Aorta (tissue), 5 donors: ENCODE results near the gene SLIT3. TPM values are rescaled to one million over a fixed set of nuclear protein-coding genes. Genes with fewer than 3 reads are reported as not detected.

Experiments
- ATAC-seq: fragments of 200-7000 bp; cut with Tn5 transposase; one replicate; pipeline ENCODE4 v1.9.1; 2022; ENCODE audit warnings: moderate library complexity; ENCODE audit not compliant: low FRiP score
- DNase-seq, 2 donors: peaks; one replicate each; pipeline ENCODE4 v3.0.0-alpha.2; 2020
- H3K27ac ChIP-seq, 2 donors: one replicate each; pipeline ENCODE4 v1.5.1; 2013; ENCODE audit warnings: low read length in 2 of 2, mild to moderate bottlenecking in 2 of 2, moderate library complexity in 2 of 2, control low read depth in 1 of 2, inconsistent platforms in 1 of 2, low read depth in 1 of 2
- H3K27me3 ChIP-seq, 2 donors: one replicate each; pipeline ENCODE4 v1.6.1; 2013; ENCODE audit warnings: control low read depth in 1 of 2, low read length in 1 of 2, mild to moderate bottlenecking in 1 of 2, moderate library complexity in 1 of 2; ENCODE audit not compliant: insufficient read depth in 2 of 2, control insufficient read depth in 1 of 2
- H3K36me3 ChIP-seq, 2 donors: one replicate each; pipeline ENCODE4 v1.6.1; 2013; ENCODE audit warnings: control low read depth in 1 of 2, low read length in 1 of 2, mild to moderate bottlenecking in 1 of 2; ENCODE audit not compliant: insufficient read depth in 2 of 2, control insufficient read depth in 1 of 2
- H3K4me1 ChIP-seq, 2 donors: one replicate each; pipeline ENCODE4 v1.6.1; 2013; ENCODE audit warnings: low read length in 2 of 2, control low read depth in 1 of 2, mild to moderate bottlenecking in 1 of 2, moderate library complexity in 1 of 2; ENCODE audit not compliant: insufficient read depth in 2 of 2, control insufficient read depth in 1 of 2
- H3K4me3 ChIP-seq, 2 donors: one replicate each; pipeline ENCODE4 v1.5.1; 2013; ENCODE audit warnings: low read length in 2 of 2, control low read depth in 1 of 2, mild to moderate bottlenecking in 1 of 2
- H3K9me3 ChIP-seq: one replicate; pipeline ENCODE4 v1.6.1; 2013; ENCODE audit warnings: mild to moderate bottlenecking, low read length; ENCODE audit not compliant: control insufficient read depth
- WGBS, 2 donors: extraction: QIAGEN DNeasy Blood & Tissue Kit; methylation state at CpG; one replicate each; pipeline ENCODE4 v1.1.7; 2013; 5-methylcytosine and 5-hydroxymethylcytosine counted together
- intact Hi-C, 2 donors: fragments of 100-400 bp; cut with DNase I; formaldehyde crosslinking; loops; one replicate each; pipeline versions ENCODE4 v1.14.2 to v1.15.0; 2022
- polyA plus RNA-seq, 2 donors: library from polyadenylated mRNA; stranded (reverse); fragments of 200-250 nt; gene quantifications; one replicate each; pipeline ENCODE4 v1.2.3, GENCODE V29; 2013
- total RNA-seq, 2 donors: library from RNA; stranded (reverse); fragmentation: NEBNext Ultra II Directional; extraction: Animal tissue kit (Norgen Biotek cat#: 25700); gene quantifications; one replicate each; pipeline ENCODE4 v1.2.1, GENCODE V29; 2021
- donor health status: healthy with polysubstance abuse.
- donor health status: Bipolar disorder and iron deficiency.
- donor health status: DM: no; HTN: no; CAD: no.
- donor health status: DM: no; HTN: no; CAD: no.
- donor health status: DM: yes; HTN: yes; CAD: no.

SLIT3 gene
- total and polyA plus RNA-seq, 4 donors, result 8.6 to 108 (median 77.0) TPM

DNA sequence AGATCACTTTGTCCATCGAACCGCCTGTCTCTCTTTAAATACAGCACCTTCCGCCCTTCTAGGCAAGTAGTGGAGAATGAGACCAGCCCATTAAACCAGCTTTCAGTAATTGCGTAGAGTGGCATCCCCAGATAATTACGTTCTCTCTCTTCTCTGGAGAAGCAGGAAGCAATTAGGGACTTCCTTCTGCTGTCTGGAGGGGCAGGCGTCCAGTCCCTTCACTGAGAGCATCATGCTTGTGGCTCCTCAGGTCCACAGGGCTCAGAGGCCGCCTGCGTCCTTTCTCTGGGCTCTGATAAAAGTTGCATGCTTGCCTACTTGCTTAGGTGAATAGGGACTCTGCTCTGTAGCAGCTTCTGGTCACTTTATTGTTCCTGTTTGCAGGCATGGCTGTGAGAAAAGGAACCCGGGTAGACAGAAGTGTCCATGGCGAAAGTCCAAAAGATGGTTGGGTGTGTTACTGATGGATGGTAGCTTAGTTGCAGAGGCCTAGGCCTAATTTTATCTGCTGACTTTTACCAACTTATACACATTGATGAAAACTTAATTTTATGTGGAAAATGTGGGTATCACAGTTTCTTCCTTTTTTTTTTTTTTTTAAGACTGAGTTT lies 422.7 kb downstream of the SLIT3 start:
- no peak for ATAC-seq
- no peak for DNase-seq

DNA sequence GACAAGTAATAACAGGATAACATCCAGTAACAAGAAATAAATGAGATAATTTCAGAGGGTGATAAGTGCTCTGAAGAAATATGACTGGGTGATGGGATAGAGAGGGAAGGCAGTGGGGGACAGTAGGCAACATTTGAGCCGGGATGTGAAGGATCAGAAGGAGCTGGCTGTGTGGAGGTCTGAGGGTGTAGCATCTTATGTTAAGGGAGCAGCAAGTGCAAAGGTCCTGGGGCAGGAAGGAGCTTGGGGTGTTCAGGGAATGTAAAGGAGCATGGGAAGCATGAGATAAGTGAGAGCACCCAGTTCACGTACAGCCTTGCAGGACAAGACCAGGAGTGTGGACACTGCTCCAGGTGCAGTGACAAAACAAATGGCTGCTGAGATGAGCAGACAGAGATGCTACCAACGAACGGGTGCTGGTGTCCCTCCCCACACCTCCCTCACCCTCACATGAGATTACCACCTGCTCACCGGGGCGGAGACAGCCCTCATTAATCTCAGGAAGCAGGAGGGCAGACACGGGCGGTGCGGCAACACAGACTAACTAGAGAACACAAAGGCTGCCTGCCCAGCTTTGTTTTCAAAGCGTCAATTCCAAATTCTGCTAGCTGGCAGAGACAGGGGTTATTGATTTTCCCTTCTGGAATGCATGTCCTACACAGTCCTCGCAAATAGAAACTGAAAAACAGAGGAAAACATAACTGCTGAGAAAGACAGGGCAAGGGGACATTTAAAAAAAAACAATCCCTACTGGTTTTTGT lies 423.6 kb downstream of the SLIT3 start:
- Histone ChIP-seq H3K4me1 (no peaks in the 10 kb centered on the region), H3K27ac (no peak overlapping the region), H3K27me3 (no peaks in the 10 kb centered on the region), H3K36me3 (no peaks in the 10 kb centered on the region), H3K9me3 (no peaks in the 10 kb centered on the region), H3K4me3 (no peak overlapping the region)
- intact Hi-C loops, result no loop called here
- 64 to 66% methylated on average over 11 of the region's 11 CpGs for WGBS, 2 donors
- no peak for ATAC-seq
- no peak for DNase-seq

More for the DNA sequence above, 422.7 kb downstream of the SLIT3 start:
- Histone ChIP-seq H3K27me3 (no peaks in the 10 kb centered on the region), H3K27ac (no peak overlapping the region), H3K4me1 (no peaks in the 10 kb centered on the region), H3K4me3 (no peak overlapping the region), H3K36me3 (peaks cover 0 to 2% of the 10 kb centered on the region in 2 donors), H3K9me3 (no peaks in the 10 kb centered on the region)
- WGBS, 2 donors, result 77 to 84% methylated on average over 10 of the region's 10 CpGs
- intact Hi-C loops, result no loop called here

DNA sequence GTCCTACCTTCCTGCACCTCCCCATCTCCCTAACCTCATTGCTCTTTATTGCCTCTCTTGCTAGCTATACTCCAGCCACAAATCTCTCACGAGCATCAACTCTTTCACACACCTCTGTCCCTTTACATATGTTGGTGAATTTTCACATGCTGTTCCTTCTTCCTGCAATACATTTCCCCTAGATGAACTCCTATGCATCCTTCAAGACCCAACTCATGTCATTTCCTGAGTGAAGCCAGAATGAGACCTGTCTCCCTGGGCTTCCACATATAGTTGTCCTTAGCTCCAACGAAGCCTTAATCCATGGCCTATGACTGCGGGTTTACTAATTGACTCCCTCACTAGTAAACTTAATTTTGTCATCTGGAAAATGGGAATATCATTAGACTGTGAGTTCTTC lies 424.5 kb downstream of the SLIT3 start:
- Histone ChIP-seq H3K27me3 (no peaks in the 10 kb centered on the region), H3K36me3 (no peaks in the 10 kb centered on the region), H3K9me3 (no peaks in the 10 kb centered on the region), H3K4me3 (no peak overlapping the region), H3K27ac (no peak overlapping the region), H3K4me1 (no peaks in the 10 kb centered on the region)
- no peak for DNase-seq
- intact Hi-C loops, result no loop called here
- ATAC-seq, result no peak
- 95% methylated on average over 3 of the region's 3 CpGs for WGBS, 2 donors

DNA sequence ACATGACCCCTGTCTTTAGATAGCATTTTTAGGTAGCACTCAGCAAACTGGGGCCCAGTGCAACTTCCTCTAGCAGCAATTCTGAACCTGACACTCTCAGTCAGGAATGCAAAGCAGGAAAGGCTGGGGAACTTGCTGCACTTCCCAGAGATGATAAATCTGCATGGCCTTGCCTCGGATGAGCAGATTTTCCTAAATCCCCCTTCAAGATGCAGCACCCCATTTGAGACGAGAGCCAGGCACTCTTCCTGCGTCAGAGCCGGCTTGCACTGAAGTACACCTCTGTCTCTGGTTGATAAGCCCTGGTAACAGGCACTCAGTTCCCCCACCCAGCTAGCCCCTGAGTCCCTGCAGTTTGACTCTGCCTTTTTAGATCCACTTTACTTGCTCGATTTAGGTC lies 425.1 kb downstream of the SLIT3 start:
- no peak overlapping the region for H3K4me3 ChIP-seq
- H3K4me1 ChIP-seq, result no peaks in the 10 kb centered on the region
- no peaks in the 10 kb centered on the region for H3K36me3 ChIP-seq
- H3K27ac ChIP-seq, result no peak overlapping the region
- ATAC-seq (no peak), DNase-seq (no peak)
- no peaks in the 10 kb centered on the region for H3K27me3 ChIP-seq
- no peaks in the 10 kb centered on the region for H3K9me3 ChIP-seq
- intact Hi-C loops, result no loop called here
- 78 to 79% methylated on average over 5 of the region's 5 CpGs for WGBS, 2 donors

DNA sequence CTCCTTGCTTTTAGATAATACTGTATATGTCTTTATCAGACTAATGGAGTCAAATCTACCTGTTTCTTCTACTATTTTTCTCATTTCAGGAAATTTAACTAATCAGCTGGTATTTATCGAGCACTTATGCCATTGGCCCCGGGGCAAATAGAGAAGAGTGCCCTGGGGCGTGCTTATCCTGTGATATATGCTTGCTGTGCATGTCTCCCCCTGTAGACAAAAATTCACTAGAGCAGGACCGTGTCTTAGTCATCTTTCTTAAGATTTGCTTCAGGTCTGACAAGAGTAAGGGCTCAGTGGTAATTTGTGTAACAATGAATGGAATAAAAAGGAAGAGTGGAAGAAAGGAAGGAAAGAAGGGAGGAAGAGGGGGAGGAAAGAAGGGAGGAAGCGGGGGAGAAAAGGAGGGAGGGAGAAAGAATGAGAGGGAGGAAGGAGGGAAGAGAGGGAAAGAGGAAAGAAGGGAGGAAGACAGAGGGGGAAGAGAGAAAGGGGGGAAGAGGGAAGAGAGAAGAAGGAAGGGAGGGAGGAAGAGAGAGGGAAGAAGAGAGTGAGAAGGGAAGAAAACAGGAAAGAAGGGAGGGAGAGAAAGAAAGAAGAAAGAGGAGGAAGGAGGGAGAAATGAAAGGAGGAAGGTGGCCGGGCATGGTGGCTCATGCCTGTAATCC lies 426.1 kb downstream of the SLIT3 start:
- 73 to 76% methylated on average over 6 of the region's 6 CpGs for WGBS, 2 donors
- intact Hi-C loops, result no loop called here
- ATAC-seq, result no peak
- Histone ChIP-seq H3K9me3 (no peaks in the 10 kb centered on the region), H3K36me3 (no peaks in the 10 kb centered on the region), H3K4me1 (no peaks in the 10 kb centered on the region), H3K4me3 (no peak overlapping the region), H3K27me3 (no peaks in the 10 kb centered on the region), H3K27ac (no peak overlapping the region)
- no peak for DNase-seq

DNA sequence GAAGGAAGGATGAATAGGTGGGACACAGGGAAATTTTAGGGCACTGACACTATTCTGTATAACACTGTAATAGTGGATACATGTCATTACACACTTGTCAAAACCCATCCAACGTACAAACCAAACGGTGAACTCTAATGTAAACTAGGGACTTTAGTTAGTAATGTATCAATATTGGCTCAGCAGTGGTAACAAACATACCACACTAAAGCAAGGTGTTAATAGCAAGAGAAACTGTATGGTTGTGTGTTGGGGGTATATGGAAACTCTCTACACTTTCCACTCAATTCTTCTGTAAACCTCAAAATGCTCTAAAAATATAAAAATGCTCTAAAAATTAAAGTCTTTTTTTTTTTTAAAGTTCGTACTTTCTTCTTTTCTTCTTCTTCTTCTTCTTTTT lies 428.7 kb downstream of the SLIT3 start:
- Histone ChIP-seq H3K27me3 (no peaks in the 10 kb centered on the region), H3K27ac (no peak overlapping the region), H3K36me3 (no peaks in the 10 kb centered on the region), H3K4me1 (no peaks in the 10 kb centered on the region), H3K4me3 (no peak overlapping the region), H3K9me3 (no peaks in the 10 kb centered on the region)
- DNase-seq (no peak), ATAC-seq (no peak)
- WGBS, 2 donors, result 67 to 75% methylated on average over 3 of the region's 3 CpGs
- intact Hi-C loops, result no loop called here

DNA sequence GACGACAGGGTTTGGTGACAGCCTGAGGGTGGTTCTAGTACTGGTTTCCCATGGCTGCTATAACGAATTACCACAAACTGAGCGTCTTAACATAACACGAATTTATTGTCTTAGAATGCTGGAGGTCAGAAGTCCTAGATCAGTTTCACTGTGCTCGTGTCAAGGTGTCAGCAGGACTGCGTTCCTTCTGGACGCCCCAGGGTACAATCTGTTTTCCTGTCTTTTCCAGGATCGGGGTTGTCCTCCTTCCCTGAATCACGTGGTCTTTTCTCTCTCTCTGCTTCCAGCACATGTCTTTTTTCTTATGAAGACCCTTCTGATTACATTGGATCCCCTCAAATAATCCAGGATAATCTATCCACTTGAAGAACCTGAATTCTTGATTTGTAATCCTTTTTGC lies 430.0 kb downstream of the SLIT3 start:
- H3K27ac ChIP-seq, result no peak overlapping the region
- intact Hi-C loops, result no loop called here
- DNase-seq (no peak), ATAC-seq (no peak)
- H3K4me1 ChIP-seq, result no peaks in the 10 kb centered on the region
- H3K9me3 ChIP-seq, result no peaks in the 10 kb centered on the region
- WGBS, 2 donors, result 87 to 89% methylated on average over 9 of the region's 9 CpGs
- no peaks in the 10 kb centered on the region for H3K27me3 ChIP-seq
- no peaks in the 10 kb centered on the region for H3K36me3 ChIP-seq
- H3K4me3 ChIP-seq, result no peak overlapping the region

DNA sequence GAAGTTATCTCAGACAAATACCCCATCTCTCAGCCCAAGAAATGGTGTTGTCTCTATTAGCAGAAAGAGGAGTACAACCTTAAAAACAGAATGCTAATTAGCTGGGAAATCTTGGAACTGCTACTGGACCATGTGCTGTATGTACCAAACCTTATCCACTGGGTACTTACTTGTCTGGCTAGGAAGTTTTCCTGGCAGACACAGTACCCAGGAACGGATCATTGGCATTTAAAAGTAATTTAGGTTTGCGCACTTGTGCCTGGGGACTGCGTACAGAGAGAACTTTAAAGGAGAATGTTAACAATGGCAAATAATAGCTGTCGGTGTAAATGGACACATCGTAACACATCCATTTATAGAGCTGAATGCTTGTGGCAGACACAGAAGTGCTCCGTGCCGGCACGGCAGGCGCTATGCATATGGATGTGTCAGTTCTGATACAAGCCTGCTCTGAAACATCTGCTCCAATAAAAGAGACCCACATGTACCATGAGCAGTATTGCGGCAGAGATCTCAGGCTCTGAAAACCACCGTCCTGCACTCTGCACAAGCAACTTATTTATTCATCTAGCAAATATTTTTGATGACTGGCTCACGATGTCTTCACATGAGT lies 431.2 kb downstream of the SLIT3 start:
- no peaks in the 10 kb centered on the region for H3K9me3 ChIP-seq
- H3K4me1 ChIP-seq, result no peaks in the 10 kb centered on the region
- no peaks in the 10 kb centered on the region for H3K27me3 ChIP-seq
- no peaks in the 10 kb centered on the region for H3K36me3 ChIP-seq
- no peak overlapping the region for H3K4me3 ChIP-seq
- ATAC-seq, result no peak
- WGBS, 2 donors, result 84 to 85% methylated on average over 12 of the region's 12 CpGs
- no peak for DNase-seq
- intact Hi-C loops, result no loop called here
- no peak overlapping the region for H3K27ac ChIP-seq
